ENCODE measurements around the gene AFF1.
"Not testable (repeated sequence)": the region's sequence is repeated elsewhere in the genome, so short reads cannot be mapped to it uniquely, and the experiment has no call there.

Gene AFF1

GRCh38 chr4:86959588-86960500 is 25.0 kb downstream of the AFF1 start:
- no peak for DNase-seq

- DNase-seq: no peak
These were observed 25.7 kb downstream of the AFF1 start for GRCh38 chr4:86960557-86960961.

GRCh38 chr4:86961116-86961515 is 26.3 kb downstream of the AFF1 start:
- DNase-seq: no peak

GRCh38 chr4:86961605-86962295 is 26.9 kb downstream of the AFF1 start:
- DNase-seq: no peak

- DNase-seq: no peak
These were observed 28.9 kb downstream of the AFF1 start for GRCh38 chr4:86963697-86964096.

GRCh38 chr4:86965019-86965976 is 30.5 kb downstream of the AFF1 start:
- no peak for DNase-seq

GRCh38 chr4:86967073-86967472 is 32.3 kb downstream of the AFF1 start:
- DNase-seq: no peak

GRCh38 chr4:86967798-86968197 is 33.0 kb downstream of the AFF1 start:
- DNase-seq: no peak

GRCh38 chr4:86968547-86968946 is 33.7 kb downstream of the AFF1 start:
- no peak for DNase-seq

- DNase-seq: no peak
These were observed 35.9 kb downstream of the AFF1 start for GRCh38 chr4:86970447-86971354.

- no peak for DNase-seq
These were observed 36.5 kb downstream of the AFF1 start for GRCh38 chr4:86971355-86971683.

- DNase-seq: no peak
These were observed 38.2 kb downstream of the AFF1 start for GRCh38 chr4:86972997-86973396.

- DNase-seq: no peak
These were observed 38.9 kb downstream of the AFF1 start for GRCh38 chr4:86973668-86974067.

- no peak for DNase-seq
These were observed 39.8 kb downstream of the AFF1 start for GRCh38 chr4:86974551-86974994.

GRCh38 chr4:86975927-86976326 is 41.1 kb downstream of the AFF1 start:
- DNase-seq: no peak

GRCh38 chr4:86976801-86977485 is 42.1 kb downstream of the AFF1 start:
- no peak for DNase-seq

GRCh38 chr4:86977621-86978184 is 42.9 kb downstream of the AFF1 start:
- no peak for DNase-seq

- DNase-seq: no peak
These were observed 43.9 kb downstream of the AFF1 start for GRCh38 chr4:86978709-86979108.

GRCh38 chr4:86980230-86980629 is 45.4 kb downstream of the AFF1 start:
- DNase-seq: no peak

GRCh38 chr4:86981789-86982188 is 47.0 kb downstream of the AFF1 start:
- no peak for DNase-seq

GRCh38 chr4:86985852-86986251 is 51.0 kb downstream of the AFF1 start:
- DNase-seq: not testable (repeated sequence)

All from NCI-H2171 (cell line).